GM19397 (cell line): ENCODE results near the gene BRD4.

Experiments
- ATAC-seq: cut with Tn5 transposase; IDR thresholded peaks from one replicate; pipeline ENCODE4 v1.9.1; 2021; ENCODE audit warnings: mild to moderate bottlenecking, moderate library complexity; ENCODE audit not compliant: unreplicated experiment

The BRD4 gene

GRCh38 chr19:15251749-15252397 is 80.5 kb downstream of the BRD4 start:
- ATAC-seq, result no peak

GRCh38 chr19:15251010-15251748 is 81.2 kb downstream of the BRD4 start:
- ATAC-seq, result no peak

- no peak for ATAC-seq
These were observed 81.7 kb downstream of the BRD4 start for GRCh38 chr19:15250640-15250993.

- ATAC-seq, result no peak
These were observed 82.2 kb downstream of the BRD4 start for GRCh38 chr19:15249972-15250639.

- no peak for ATAC-seq
These were observed 82.8 kb downstream of the BRD4 start for GRCh38 chr19:15249528-15249874.

GRCh38 chr19:15248648-15249527 is 83.5 kb downstream of the BRD4 start:
- ATAC-seq, result no peak

GRCh38 chr19:15248106-15248505 is 84.2 kb downstream of the BRD4 start:
- ATAC-seq, result no peak

GRCh38 chr19:15247107-15248014 is 85.0 kb downstream of the BRD4 start:
- no peak for ATAC-seq

- ATAC-seq, result no peak
These were observed 86.2 kb downstream of the BRD4 start for GRCh38 chr19:15246198-15246481.

GRCh38 chr19:15245370-15246197 is 86.8 kb downstream of the BRD4 start:
- ATAC-seq, result no peak

- no peak for ATAC-seq
These were observed 87.5 kb downstream of the BRD4 start for GRCh38 chr19:15244808-15245207.

GRCh38 chr19:15244106-15244803 is 88.1 kb downstream of the BRD4 start:
- no peak for ATAC-seq

- ATAC-seq, result no peak
These were observed 88.9 kb downstream of the BRD4 start for GRCh38 chr19:15243236-15243957.

GRCh38 chr19:15241259-15241910 is 91.0 kb downstream of the BRD4 start:
- no peak for ATAC-seq

- ATAC-seq, result no peak
These were observed 91.8 kb downstream of the BRD4 start for GRCh38 chr19:15240515-15240914.

- ATAC-seq, result no peak
These were observed 92.9 kb downstream of the BRD4 start for GRCh38 chr19:15239337-15239949.

- ATAC-seq, result no peak
These were observed 93.6 kb downstream of the BRD4 start for GRCh38 chr19:15238639-15239155.
